ENCODE results near the gene PPP1R7. TPM values are rescaled to one million over a fixed set of nuclear protein-coding genes. Genes with fewer than 3 reads are reported as not detected.
A peak's percentile ranks its signal among the peaks of the same experiment; 100 is the strongest.

PPP1R7 gene
- total and polyA plus RNA-seq, 2 donors from 2014 or later = 64.6 to 94.9 TPM

GRCh38 chr2:241187101-241187917 is 37.0 kb downstream of the PPP1R7 start:
- H3K27me3 ChIP-seq (ENCODE audit: control insufficient read depth, insufficient read depth, low read length) = no peaks in the 10 kb centered on the region
- H3K4me1 ChIP-seq (ENCODE audit: control insufficient read depth in 2 of 3, insufficient read depth in 2 of 3, low read depth in 1 of 3, low read length in 3 of 3) = no peaks in the 10 kb centered on the region
- TF ChIP-seq CTCF (IDR thresholded peaks at IDR 0.05; ENCODE audit: borderline replicate concordance, extremely low read depth, insufficient read depth) = no peak
- intact Hi-C loops (cut with DNase I) = no loop called here
- FAIRE-seq = no peak
- DNase-seq = peak in 2 of 5 donors; percentile 35 to 63
- H3K4me3 ChIP-seq (ENCODE audit: low read length in 3 of 3) = no peak overlapping the region
- no peak overlapping the region for H3K9ac ChIP-seq (ENCODE audit: low read length in 3 of 3)
- H3K9me3 ChIP-seq (ENCODE audit: control insufficient read depth in 2 of 3, insufficient read depth in 1 of 3, low read length in 3 of 3) = no peaks in the 10 kb centered on the region
- H3K27ac ChIP-seq (ENCODE audit: low read depth in 2 of 2, low read length in 2 of 2) = no peak overlapping the region
- peaks cover 0 to 5% (median 2%) of the 10 kb centered on the region in 3 donors for H3K36me3 ChIP-seq (ENCODE audit: control insufficient read depth in 2 of 3, insufficient read depth in 3 of 3, low read length in 3 of 3)

- no peaks in the 10 kb centered on the region for H3K27me3 ChIP-seq (ENCODE audit: control insufficient read depth, insufficient read depth, low read length)
- FAIRE-seq (no peak), DNase-seq (no peak)
- no peak overlapping the region for H3K9ac ChIP-seq (ENCODE audit: low read length in 3 of 3)
- H3K27ac ChIP-seq (ENCODE audit: low read depth in 2 of 2, low read length in 2 of 2) = no peak overlapping the region
- no peak overlapping the region for H3K4me3 ChIP-seq (ENCODE audit: low read length in 3 of 3)
- TF ChIP-seq CTCF (IDR thresholded peaks at IDR 0.05; ENCODE audit: borderline replicate concordance, extremely low read depth, insufficient read depth) = no peak
- intact Hi-C loops (cut with DNase I) = no loop called here
- no peaks in the 10 kb centered on the region for H3K9me3 ChIP-seq (ENCODE audit: control insufficient read depth in 2 of 3, insufficient read depth in 1 of 3, low read length in 3 of 3)
- H3K4me1 ChIP-seq (ENCODE audit: control insufficient read depth in 2 of 3, insufficient read depth in 2 of 3, low read depth in 1 of 3, low read length in 3 of 3) = no peaks in the 10 kb centered on the region
- peaks cover 0 to 2% (median under 1%) of the 10 kb centered on the region in 3 donors for H3K36me3 ChIP-seq (ENCODE audit: control insufficient read depth in 2 of 3, insufficient read depth in 3 of 3, low read length in 3 of 3)
Measured at GRCh38 chr2:241187918-241188234, 37.6 kb downstream of the PPP1R7 start.

GRCh38 chr2:241188361-241189092 is 38.3 kb downstream of the PPP1R7 start, which contains the start of gene ANO7:
TSS of gene ANO7 (plus strand) at chr2:241188677. CDS start at chr2:241190064, 1,387 bp downstream.
- peak in 2 of 5 donors; percentile 13 to 72 for DNase-seq
- H3K9ac ChIP-seq (ENCODE audit: low read length in 3 of 3) = no peak within 1 kb of the TSS
- H3K4me3 ChIP-seq (ENCODE audit: low read length in 3 of 3) = no peak within 1 kb of the TSS
- intact Hi-C loops (cut with DNase I) = no loop called here
- no peaks in the 10 kb centered on the region for H3K4me1 ChIP-seq (ENCODE audit: control insufficient read depth in 2 of 3, insufficient read depth in 2 of 3, low read depth in 1 of 3, low read length in 3 of 3)
- H3K27me3 ChIP-seq (ENCODE audit: control insufficient read depth, insufficient read depth, low read length) = no peaks in the 10 kb centered on the region
- TF ChIP-seq CTCF (IDR thresholded peaks at IDR 0.05; ENCODE audit: borderline replicate concordance, extremely low read depth, insufficient read depth) = no peak
- no peaks in the 10 kb centered on the region for H3K9me3 ChIP-seq (ENCODE audit: control insufficient read depth in 2 of 3, insufficient read depth in 1 of 3, low read length in 3 of 3)
- no peak for FAIRE-seq
- no peaks in the 10 kb centered on the region for H3K36me3 ChIP-seq (ENCODE audit: control insufficient read depth in 2 of 3, insufficient read depth in 3 of 3, low read length in 3 of 3)
- no peak within 1 kb of the TSS for H3K27ac ChIP-seq (ENCODE audit: low read depth in 2 of 2, low read length in 2 of 2)

All from kidney (tissue), 14 donors.